GM21737 (cell line): Measurements from ENCODE around the gene URI1.
"Not testable (repeated sequence)": the region's sequence is repeated elsewhere in the genome, so short reads cannot be mapped to it uniquely, and the experiment has no call there.

ENCODE experiments used
- ATAC-seq: cut with Tn5 transposase; IDR thresholded peaks from one replicate; pipeline ENCODE4 v1.9.1; 2021; ENCODE audit warnings: mild to moderate bottlenecking, moderate library complexity; ENCODE audit not compliant: unreplicated experiment

The URI1 gene

DNA sequence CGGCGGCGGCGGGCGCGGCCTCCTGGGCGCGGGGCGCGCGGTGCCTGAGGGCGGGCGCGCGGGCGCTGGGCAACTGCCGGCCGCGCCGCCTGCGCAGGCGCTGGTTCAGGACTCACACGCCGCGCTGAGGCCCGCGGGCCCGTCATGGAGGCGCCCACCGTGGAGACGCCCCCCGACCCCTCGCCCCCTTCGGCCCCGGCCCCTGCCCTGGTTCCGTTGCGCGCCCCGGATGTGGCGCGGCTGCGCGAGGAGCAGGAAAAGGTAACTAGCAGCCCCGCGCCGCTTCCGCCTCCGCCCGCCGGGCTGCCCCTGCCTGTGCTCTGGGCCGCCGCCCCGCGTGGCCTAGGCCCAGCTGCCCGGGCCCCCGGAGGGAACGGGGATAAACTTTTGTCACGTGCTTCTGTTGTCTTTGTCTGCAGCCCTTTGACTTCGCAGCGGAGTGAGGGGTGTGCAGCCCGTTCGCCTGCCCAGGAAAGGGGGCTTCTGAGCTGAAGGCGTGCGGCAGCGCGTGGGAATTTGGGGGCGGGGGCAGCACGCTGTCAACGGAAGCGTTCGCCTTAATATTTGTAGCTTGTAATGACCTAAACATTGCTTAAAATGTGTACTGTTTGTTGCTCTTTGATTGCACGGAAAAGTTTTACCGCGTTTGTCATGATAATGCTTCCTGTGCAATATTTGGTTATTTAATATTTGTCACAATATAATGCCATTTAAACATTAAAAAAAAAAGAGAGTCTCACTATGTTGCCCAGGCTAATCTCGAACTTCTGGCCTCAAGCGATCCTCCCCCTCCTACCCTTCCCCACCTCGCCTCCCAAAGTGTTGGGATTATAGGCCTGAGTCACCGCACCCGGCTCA, 594 bp downstream of the URI1 start:
- ATAC-seq: peak; percentile 62

DNA sequence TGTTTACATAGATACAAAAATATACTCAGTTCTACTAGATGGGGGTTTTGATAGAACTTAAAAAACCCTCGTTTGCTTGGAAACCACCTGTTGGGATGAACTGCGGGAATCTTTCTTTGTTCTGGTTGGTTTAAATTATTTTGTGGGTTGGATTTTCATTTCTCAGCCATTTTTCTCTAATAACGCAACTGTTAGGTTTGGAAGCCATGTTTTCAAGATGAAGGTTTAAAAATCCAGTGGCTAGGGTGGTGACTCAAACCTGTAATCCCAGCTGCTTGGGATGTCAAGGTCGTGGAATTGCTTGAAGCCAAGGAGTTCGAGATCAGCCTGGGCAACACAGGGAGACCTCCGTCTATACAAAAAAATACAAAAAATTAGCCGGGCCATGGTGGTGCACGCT, 1.6 kb downstream of the URI1 start:
- no peak for ATAC-seq

DNA sequence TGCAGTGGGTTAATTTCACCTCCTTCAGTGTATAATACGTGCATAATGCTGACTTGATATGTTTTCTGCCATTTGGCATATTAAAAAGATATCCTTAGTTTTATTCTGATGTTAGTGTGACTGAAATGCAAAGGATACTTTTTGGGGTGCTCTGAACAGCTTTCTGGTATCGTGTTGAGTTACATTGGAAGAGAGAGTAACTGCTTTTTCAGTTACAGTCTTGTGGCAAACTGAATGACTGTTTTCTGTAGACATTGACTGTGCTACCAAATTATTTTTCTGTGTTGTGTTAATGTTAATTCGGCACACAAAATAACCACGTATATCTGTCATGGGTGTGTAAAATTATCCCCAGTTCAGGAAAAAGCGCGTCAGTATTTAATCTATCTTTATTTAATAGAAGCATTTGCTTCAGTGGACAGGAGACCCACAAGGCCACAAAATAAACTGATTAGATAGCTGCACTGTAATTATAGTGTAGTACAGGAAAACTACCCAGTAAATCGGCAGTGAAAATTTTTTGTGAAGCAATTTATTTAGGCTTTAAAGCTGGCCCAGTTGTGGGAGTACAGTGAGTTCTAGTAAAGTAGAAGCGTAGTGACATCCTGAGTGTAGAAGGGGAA, 2.5 kb downstream of the URI1 start:
- no peak for ATAC-seq

- no peak for ATAC-seq
Observed at GRCh38 chr19:29945017-29945416, 3.0 kb downstream of the URI1 start.

DNA sequence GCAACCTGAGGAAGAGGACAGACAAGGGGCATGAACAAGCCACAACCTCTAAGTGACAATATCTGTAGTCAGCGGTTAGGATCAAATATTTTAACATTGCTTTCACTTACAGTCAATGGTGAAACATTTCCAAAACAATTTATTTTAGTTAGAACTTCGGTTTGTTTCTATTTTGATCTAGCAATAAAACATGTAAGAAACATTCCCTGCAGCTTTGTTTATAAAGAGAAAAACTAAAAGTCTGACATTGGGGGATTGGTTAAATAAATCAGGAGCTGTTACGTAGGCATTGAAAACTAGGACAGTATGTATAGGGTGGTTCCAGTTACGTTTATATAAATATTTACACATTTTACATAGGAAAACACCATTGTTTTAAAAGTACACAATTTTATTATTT, 3.4 kb downstream of the URI1 start:
- ATAC-seq: no peak

DNA sequence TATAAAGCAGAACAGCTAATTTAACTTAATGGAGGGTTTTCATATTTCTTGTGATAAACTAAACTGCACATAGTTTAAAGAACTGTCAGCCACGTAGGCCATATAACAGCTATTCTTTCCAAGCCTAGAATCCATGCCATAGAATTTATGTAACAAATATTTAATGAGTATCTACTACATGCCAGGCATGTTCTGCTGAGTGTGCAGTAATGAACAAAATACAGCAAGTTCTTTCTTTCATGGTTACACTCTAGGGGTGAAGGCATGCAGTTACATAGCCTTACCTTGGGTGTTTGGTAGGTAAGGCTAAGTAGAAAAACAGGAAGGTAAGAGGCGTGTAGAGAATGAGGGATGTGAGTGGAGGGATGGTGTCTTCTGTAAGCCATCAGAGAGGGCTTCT, 4.6 kb downstream of the URI1 start:
- no peak for ATAC-seq

GRCh38 chr19:29947871-29948270, 5.8 kb downstream of the URI1 start:
- ATAC-seq: no peak

DNA sequence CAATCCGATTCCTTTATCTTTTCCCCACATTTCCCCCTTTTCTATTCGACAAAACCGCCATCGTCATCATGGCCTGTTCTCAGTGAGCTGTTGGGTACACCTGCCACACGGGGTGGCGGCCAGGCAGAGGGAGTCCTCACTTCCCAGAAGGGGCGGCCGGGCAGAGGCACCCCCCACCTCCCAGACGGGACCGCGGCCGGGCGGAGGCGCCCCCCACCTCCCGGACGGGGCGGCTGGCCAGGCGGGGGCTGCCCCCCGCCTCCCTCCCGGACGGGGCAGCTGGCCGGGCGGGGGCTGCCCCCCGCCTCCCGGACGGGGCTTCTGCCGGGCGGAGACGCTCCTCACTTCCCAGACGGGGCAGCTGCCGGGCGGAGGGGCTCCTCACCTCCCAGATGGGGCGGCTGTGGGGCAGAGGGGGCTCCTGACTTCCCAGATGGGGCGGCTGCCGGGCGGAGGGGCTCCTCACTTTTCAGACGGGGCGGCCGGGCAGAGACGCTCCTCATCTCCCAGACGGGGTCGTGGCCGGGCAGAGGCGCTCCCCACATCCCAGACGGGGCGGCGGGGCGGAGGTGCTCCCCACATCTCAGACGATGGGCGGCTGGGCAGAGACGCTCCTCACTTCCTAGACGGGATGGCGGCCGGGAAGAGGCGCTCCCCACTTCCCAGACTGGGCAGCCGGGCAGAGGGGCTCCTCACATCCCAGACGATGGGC, 6.9 kb downstream of the URI1 start:
- ATAC-seq: not testable (repeated sequence)

DNA sequence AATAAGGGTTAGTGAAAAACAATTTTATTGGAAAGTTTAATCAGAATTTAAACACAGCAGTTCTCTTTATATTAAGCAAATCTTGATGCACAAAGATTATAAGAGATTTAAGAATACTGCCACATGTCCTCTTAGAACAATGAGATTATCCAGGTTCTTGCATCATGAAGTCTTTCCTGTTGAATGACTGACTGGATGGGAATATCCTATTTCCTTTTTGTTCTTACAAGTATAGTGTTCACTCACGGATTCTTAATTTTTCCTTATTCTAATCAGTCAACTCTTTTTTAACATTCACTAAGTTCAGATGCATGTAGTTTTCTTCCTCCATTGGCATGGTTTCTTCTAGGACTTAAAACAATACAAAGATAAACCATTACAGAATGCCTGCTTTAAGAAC, 10.1 kb downstream of the URI1 start:
- no peak for ATAC-seq

DNA sequence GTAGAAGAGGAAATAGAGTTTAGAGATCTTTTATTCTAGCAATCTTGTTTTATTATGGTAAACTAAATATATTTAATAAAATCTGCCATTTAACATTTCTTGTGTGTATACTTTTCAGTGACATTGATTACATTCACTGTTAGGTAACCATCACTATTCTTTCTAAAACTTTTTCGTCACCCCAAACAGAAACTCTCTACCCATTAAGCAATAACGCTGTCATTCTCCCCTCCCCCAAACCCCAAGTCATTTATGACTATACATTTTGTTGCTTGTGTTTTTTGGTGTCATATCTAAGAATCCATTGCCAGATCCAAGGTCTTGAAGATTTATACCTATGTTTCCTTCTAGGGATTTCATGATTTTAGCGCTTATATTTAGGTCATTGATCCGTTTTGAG, 10.6 kb downstream of the URI1 start:
- no peak for ATAC-seq

DNA sequence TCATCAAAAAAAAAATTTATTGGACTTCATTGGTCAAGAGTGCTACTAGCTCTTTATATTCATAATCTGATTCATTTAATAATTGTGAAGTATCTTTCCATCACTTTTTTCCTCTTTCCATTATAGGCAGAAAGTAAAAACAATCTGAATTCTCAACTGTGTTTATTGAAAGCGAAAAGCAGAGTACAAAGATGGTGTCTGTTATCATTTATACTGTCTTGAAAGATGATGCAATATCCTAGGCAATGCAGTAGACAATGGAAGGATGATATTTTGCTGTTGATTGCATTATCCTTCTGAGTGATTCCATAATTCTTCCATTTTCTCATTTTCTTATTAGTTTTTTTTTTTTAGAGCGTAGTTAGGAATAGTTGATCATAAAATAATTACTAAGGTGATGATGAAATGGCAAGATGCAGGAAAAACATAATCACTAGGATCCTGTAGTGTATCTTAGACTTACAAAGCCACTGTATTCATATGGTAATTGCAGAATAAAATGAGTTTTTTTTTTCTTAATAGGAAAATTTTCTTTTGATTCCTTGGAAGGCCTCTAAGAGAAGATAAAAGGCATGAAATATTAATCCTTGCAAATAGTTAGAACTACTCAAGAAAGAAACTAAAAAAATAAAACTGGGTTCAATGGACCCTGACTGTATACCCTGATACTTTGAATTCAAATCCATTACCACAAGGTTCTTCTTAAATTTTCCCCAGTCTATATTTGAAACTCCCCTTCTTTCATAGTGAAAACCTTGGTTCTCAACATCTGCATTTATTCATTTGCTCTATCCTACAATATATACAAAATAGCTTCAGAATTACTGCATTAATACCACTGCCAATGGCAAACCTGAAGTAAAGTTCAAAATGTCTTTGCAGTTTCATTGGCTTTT, 11.6 kb downstream of the URI1 start:
- ATAC-seq: no peak

GRCh38 chr19:29956855-29957254, 14.8 kb downstream of the URI1 start:
- ATAC-seq: no peak

GRCh38 chr19:29961311-29961710, 19.3 kb downstream of the URI1 start:
- no peak for ATAC-seq

DNA sequence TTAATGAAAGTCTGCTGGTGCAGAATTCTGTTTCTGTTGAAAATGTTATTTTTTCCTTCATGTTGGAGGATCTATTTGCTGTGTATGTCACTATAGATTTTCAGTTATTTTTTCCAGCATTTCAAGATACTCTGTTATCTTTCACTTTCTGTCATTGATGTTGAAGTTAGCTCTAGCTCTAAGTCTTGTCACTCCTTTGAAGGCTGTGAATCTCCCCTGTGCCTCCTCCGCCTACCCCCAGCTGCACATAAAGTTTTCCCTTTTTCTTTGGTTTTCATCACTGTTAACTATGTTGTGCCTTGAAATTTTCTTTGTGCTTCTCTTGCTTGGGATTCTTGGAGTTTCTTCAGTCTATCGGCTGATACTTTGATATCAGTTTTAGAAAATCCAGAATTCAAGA, 20.8 kb downstream of the URI1 start:
- ATAC-seq: no peak

DNA sequence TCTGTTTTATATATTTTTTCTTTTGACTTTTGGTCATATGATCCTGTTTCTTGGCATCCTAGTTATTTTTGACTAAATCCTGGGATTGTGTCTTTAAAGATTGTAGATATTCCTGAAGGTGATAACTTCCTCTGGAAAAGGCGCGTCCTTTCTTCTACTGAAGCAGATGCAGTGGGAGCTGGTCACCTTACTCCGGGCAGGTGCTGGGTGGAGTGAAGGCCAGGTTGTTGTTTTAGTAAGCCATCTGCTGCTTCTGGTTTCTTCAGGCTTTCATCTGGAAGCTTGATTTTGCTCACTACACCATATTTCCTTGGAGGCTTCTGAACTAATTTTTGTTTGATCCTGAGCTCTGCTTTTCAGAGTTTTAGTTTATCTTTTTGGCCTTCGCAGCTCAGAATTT, 21.5 kb downstream of the URI1 start:
- ATAC-seq: no peak

GRCh38 chr19:29964171-29964570, 22.1 kb downstream of the URI1 start:
- ATAC-seq: no peak

GRCh38 chr19:29965492-29965891, 23.5 kb downstream of the URI1 start:
- no peak for ATAC-seq

DNA sequence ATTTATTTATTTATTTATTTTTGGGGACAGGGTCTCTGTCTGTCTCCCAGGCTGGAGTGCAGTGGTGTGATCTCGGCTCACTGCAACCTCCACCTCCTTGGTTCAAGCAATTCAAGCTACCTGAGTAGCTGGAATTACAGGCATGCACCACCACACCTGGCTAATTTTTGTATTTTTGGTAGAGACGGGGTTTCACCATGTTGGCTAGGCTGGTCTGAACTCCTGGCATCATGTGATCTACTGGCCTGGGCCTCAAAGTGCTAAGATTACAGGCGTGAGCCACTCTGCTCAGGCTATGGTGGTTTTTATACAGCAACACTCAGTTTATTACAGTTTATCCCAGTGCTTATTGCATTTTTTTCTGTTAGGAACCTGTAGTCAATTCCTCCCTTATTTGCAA, 24.1 kb downstream of the URI1 start:
- ATAC-seq: not testable (repeated sequence)

- ATAC-seq: no peak
Observed at GRCh38 chr19:29966588-29967249, 24.7 kb downstream of the URI1 start.

GRCh38 chr19:29967623-29968022, 25.6 kb downstream of the URI1 start:
- ATAC-seq: no peak
